ENCODE measurements around the gene PSMD5.

PSMD5 gene

GRCh38 chr9:120873512-120873911 lies 30.8 kb upstream of the PSMD5 start:
- TF ChIP-seq POLR2AphosphoS5 (IDR thresholded peaks at IDR 0.05; ENCODE audit: low read depth, low read length) (no peak), SIN3A (IDR thresholded peaks at IDR 0.05; ENCODE audit: borderline replicate concordance, insufficient read depth, low read length) (no peak), REST (IDR thresholded peaks at IDR 0.05; ENCODE audit: insufficient read depth in 1 of 2, low read depth in 2 of 2, low read length in 2 of 2) (no peak), TAF1 (IDR thresholded peaks at IDR 0.05; ENCODE audit: borderline replicate concordance, insufficient read depth, low read length) (no peak), FOXP2 (optimal IDR thresholded peaks at IDR 0.05; ENCODE audit: borderline replicate concordance, extremely low read depth, extremely low read length, insufficient read depth) (no peak)

GRCh38 chr9:120872791-120873502 lies 30.2 kb upstream of the PSMD5 start:
- TF ChIP-seq FOXP2 (optimal IDR thresholded peaks at IDR 0.05; ENCODE audit: borderline replicate concordance, extremely low read depth, extremely low read length, insufficient read depth) = no peak
- no peak for TF ChIP-seq SIN3A (IDR thresholded peaks at IDR 0.05; ENCODE audit: borderline replicate concordance, insufficient read depth, low read length)
- no peak for TF ChIP-seq POLR2AphosphoS5 (IDR thresholded peaks at IDR 0.05; ENCODE audit: low read depth, low read length)
- TF ChIP-seq REST (IDR thresholded peaks at IDR 0.05; ENCODE audit: insufficient read depth in 1 of 2, low read depth in 2 of 2, low read length in 2 of 2) = no peak
- TF ChIP-seq TAF1 (IDR thresholded peaks at IDR 0.05; ENCODE audit: borderline replicate concordance, insufficient read depth, low read length) = no peak

GRCh38 chr9:120870206-120870605 lies 27.5 kb upstream of the PSMD5 start:
- no peak for TF ChIP-seq TAF1 (IDR thresholded peaks at IDR 0.05; ENCODE audit: borderline replicate concordance, insufficient read depth, low read length)
- TF ChIP-seq REST (IDR thresholded peaks at IDR 0.05; ENCODE audit: insufficient read depth in 1 of 2, low read depth in 2 of 2, low read length in 2 of 2) = no peak
- no peak for TF ChIP-seq FOXP2 (optimal IDR thresholded peaks at IDR 0.05; ENCODE audit: borderline replicate concordance, extremely low read depth, extremely low read length, insufficient read depth)
- no peak for TF ChIP-seq POLR2AphosphoS5 (IDR thresholded peaks at IDR 0.05; ENCODE audit: low read depth, low read length)
- no peak for TF ChIP-seq SIN3A (IDR thresholded peaks at IDR 0.05; ENCODE audit: borderline replicate concordance, insufficient read depth, low read length)

GRCh38 chr9:120869726-120870125 lies 27.0 kb upstream of the PSMD5 start:
- TF ChIP-seq REST (IDR thresholded peaks at IDR 0.05; ENCODE audit: insufficient read depth in 1 of 2, low read depth in 2 of 2, low read length in 2 of 2) (no peak), SIN3A (IDR thresholded peaks at IDR 0.05; ENCODE audit: borderline replicate concordance, insufficient read depth, low read length) (no peak), FOXP2 (optimal IDR thresholded peaks at IDR 0.05; ENCODE audit: borderline replicate concordance, extremely low read depth, extremely low read length, insufficient read depth) (no peak), POLR2AphosphoS5 (IDR thresholded peaks at IDR 0.05; ENCODE audit: low read depth, low read length) (no peak), TAF1 (IDR thresholded peaks at IDR 0.05; ENCODE audit: borderline replicate concordance, insufficient read depth, low read length) (no peak)

Measured in PFSK-1 (cell line).